T-helper 2 cell (primary cell): ENCODE results near the gene KRTAP21-3.
"Not testable (repeated sequence)": the region's sequence is repeated elsewhere in the genome, so short reads cannot be mapped to it uniquely, and the experiment has no call there.

Experiments used
- DNase-seq, 5 experiments: peaks; one replicate each; pipeline versions ENCODE4 v3.0.0 to v3.0.0-alpha.2; 2012 to 2022
- total RNA-seq, 2 donors: gene quantifications; one replicate each; lab custom pipeline; 2026; lab: John Stamatoyannopoulos, UW

KRTAP21-3 gene, protein sequence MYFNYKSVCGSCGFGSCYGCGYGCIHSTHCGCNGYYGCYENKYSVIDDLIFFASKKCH
- total RNA-seq: 0 reads per million in 2 donors

DNA sequence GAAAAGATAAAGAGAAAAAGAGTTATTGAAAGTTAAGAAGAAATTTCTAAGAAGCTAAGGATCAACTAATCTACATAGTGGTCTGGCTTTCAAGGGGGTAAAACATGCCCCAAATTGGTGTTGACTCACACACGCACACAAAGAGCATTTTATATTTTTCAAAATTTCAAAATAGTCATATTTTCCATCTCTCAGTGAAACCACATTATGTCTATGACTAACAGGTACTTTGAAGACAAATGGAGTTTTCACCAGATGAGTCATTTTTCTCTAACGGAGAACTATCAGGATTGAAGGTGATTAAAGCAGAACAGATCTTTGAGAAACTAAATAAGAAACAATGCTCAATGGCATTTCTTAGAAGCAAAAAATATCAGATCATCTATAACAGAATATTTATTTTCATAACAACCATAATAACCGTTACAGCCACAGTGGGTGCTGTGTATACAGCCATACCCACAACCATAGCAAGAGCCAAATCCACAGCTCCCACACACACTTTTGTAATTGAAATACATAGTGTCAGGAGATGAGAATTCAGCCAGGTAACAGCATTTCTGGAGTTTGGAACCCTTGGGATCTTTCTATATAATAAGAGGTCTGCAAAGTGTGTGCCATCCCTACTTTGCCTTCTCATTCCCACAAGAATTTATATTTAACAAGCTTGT lies at the start of gene KRTAP21-3:
KRTAP21-3 (minus strand) TSS at position 539 of the 671 bp plus-strand sequence; CDS start at position 521, 18 bp downstream.
- DNase-seq: peak in 1 of 5 experiments; percentile 95

DNA sequence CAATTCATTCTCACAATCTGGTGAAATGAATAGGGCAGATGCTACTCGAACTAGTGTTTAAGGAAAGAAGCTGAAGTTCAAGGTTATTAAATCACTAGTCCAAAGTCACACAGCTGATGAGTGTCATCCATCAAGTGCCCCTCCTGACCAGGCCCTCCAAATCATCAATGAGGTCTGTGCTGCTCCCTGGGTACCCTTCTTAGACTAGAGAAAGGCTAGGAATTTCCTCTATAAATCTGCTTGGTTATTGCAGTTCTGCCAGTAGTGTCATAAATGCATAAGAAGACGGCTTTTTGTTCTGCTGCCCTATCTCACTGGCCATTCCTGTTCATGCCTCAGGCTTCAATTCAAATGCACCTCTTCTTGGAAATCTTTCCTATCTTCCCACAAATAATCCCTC lies 42.2 kb upstream of the KRTAP21-3 start:
- DNase-seq: no peak

DNA sequence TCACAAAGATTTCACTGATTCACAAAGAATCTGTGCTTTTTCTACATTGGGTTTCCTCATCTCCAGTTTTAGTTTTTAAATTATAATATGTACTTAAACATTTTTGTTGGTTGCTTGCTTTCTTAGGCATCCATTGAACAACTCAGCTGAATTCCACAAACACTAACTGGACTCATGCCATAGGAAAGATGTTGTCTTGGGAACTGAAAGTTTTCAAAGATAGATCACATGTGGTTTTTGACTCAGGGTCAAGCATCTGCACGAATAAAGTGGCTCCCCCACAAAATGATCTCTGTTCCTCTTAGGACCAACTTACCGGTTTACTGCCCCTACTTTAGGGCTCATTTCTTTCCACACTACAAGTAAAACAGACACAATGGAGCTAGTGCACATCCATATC lies 39.7 kb upstream of the KRTAP21-3 start:
- no peak for DNase-seq

DNA sequence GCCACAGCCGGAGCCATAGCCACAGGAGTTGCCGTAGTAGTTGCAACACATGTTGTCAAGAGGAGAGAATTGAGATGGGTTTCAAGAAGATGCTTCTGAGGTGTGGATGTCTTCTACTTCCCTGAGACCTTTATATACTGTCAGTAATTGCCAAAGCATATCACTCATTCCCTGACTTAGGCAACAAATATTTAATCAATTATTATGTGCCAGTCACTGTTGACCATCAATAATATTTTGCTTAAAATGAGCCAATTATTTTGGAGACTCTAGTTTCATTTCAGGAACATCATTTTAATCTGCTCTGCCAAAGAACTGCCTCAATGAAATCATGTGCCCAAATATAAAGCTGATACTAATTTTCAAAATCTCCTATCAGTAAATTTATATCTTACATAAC lies 36.8 kb upstream of the KRTAP21-3 start, which contains the start of gene KRTAP21-1:
KRTAP21-1 (minus strand) TSS at position 101 of the 400 bp plus-strand sequence; CDS start at position 51, 50 bp downstream.
- not testable (repeated sequence) for DNase-seq

DNA sequence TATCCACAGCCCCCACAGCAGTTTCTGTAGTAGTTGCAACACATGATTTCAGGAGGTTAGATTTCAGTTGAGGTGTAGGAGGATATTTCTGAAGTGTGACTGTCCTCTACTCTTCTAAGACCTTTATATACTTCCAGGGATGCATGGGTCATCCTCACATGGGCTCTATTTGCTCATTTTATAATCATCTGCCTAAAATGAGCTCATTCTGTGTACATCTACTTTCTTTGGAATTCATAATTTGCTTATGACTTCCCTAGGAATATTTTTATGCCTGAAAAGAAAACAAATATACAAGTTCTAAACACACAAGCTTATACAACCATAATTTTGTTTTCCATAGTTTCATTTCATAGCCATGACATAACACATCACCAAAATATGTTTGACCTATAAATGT lies 28.6 kb upstream of the KRTAP21-3 start, which contains the start of gene KRTAP21-2:
KRTAP21-2 (minus strand) TSS at position 101 of the 400 bp plus-strand sequence; CDS start at position 44, 57 bp downstream.
- no peak for DNase-seq

DNA sequence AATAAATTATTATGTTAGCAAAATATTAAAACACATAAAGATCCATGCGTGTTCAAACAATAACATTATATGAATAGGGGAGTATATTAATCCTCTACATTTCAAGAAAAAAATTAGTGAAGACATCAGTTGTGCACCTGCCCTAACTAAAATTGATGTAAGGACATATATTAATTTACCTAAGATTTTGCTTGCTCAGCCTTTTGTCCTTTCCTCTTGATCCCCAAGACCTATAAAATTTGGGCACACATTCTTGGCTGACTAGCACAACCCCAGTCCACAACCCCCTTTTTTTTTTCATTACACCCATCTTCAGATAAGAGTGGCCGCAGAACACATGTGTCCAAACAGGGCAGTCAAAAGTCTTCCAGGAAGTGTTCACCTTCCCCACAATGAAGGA lies 21.9 kb upstream of the KRTAP21-3 start:
- no peak for DNase-seq

DNA sequence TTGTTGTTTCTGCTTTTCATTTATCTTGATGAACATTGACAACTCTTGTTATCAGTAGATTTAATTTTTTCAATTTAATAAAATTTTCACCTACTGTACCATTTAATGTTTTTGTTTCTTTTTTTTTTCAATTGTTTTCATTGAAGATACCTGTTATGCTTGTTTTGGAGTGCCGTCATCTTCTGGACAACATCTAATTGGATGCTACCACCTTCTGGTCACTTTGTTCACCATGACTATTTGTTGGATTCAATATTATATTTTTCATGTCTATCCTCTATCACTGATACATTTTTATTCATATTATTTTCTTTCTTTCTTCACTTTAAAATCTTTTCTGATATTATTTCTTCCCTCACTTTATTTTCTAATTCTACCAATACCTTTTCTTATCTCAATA lies 14.4 kb upstream of the KRTAP21-3 start:
- DNase-seq: no peak

DNA sequence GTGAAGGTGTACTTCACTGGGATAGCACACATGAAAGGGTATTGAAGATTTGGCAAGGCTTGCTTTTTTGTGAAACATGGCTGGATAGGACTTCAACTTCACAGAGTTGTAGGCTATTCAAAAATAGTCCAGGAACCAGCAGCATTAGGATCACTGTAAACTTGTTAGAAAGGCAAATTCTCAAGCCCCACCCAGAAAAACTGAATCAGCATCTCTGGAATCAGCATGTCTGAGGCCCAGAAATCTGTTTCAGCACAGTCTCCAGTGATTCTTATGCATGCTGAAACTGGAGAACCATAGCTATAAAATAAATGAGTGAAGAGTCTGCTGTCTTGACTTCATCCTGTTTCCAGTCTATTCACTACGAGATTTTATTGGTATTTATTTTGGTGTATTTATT lies 8.1 kb upstream of the KRTAP21-3 start:
- DNase-seq: no peak

DNA sequence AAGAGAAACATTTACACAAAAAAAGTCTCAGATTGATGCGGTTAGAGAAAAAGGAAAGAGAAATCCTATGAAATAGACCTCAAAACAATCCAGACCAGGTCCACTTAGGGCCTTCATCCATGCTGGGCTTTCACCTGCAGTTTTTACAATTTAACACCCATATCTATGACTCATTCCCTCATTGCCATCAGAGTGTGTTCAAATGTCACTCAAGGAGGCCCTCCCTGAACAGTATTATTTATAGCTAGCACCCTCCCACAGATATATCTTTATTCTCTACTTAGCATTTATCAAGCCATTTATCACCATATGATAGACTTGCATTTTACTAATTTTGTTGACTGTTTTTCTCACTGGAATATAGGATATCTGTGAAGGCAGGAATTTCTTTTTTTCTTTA lies 824 bp upstream of the KRTAP21-3 start:
- DNase-seq: peak in 1 of 5 experiments; percentile 79

DNA sequence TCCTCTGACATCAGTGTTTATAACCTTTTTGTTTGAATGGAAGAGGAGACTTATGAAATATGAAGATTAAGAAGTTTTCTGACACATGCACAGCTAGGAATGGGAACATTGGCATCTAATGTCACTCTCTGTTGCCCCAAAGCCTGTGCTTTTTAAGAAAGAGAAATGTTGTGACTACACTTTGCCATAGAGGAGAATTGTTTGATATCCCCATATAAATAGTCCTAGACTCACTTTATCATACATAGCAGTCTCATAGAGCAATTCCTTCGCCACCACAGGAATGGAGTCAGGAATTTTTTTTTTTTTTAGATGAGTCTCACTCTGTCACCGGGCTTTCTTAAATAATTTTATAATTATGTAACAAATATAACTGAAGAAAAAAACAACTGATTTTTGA lies 1.5 kb downstream of the KRTAP21-3 start:
- DNase-seq: no peak

DNA sequence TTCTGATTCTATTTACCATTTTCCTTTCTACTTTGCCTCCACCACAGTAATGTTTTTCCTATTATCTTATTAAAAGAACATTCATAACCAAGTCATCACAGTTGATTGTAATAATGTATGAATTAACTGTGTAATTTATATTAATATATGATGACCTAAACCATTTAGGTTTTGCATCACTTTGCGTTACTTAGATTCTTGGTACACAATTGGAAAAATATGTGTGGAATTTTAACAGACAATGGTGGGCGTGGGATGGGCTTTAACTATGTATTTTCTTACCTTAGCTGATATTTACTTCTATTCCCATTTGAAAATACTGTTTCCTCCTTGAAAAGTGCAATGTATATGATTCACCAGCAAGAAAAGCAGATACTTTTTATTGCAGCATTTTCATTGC lies 3.6 kb downstream of the KRTAP21-3 start:
- no peak for DNase-seq

DNA sequence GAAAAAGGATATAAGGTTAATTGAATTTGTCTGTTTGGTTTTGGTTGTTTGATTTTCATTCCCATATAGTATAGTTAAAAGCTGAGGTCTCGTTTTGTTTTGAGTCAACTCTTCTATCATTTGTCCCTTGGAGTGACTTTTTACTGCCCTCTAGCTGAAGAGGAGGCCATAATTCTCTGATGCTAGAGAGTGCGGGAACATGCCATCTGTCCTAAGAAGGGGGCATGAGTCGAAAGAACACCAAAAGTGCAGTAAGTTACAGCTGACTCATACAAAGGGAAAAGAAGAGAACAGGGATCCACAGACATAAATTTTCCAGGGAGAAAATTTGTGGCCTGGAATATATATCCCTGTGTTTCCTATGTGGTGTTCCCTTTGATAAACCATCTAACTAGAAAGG lies 4.1 kb downstream of the KRTAP21-3 start:
- DNase-seq: no peak

DNA sequence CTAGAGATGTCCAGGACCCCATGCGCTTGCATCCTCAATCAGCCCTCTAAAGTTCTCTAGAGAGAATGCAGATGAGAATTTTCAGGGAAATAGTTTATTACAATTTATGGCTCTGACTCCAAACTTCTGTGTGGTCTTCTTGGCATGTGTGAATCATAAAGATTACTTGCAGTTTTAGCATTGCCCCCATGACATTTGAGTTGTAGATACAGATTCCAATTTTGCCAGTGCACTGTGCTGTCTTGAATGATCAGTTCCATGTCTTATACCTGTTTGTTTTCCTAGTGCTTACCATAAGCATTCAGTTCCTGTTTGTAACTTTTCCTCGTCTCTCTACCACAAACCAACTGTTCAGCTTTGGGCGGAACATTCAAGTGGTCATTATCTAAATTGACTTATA lies 4.8 kb downstream of the KRTAP21-3 start:
- no peak for DNase-seq

DNA sequence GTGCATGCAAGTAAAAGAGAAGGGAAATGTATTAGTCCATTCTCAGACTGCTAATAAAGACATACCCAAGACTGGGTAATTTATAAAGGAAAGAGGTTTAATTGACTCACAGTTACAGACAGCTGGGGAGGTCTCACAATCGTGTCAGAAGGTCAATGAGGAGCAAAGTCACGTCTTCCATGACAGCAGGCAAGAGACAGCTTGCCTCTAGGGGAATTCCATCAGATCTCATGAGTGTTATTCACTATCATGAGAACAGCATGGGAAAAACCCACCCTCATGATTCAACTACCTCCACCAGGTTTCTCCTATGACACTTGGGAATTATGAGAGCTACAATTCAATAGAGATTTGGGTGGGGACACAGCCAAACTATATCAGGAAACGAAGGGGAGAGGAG lies 8.1 kb downstream of the KRTAP21-3 start:
- DNase-seq: peak in 1 of 5 experiments; percentile 7

DNA sequence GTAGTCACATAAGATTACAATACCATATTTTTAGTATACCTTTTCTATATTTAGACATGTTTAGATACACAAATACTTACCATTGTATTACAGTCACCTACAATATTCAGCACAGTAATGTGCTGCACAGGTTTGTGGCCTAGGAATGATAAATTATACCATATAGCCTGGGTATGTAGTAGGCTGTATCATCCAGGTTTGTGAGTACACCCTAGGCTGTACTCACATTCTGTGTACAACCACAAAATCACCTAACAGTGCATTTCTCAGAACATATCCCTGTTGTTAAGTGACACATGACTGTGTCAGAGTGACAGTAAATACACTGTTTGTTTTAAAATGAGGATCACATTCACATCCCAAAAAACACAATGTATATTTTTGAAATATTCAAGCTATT lies 11.2 kb downstream of the KRTAP21-3 start:
- no peak for DNase-seq

DNA sequence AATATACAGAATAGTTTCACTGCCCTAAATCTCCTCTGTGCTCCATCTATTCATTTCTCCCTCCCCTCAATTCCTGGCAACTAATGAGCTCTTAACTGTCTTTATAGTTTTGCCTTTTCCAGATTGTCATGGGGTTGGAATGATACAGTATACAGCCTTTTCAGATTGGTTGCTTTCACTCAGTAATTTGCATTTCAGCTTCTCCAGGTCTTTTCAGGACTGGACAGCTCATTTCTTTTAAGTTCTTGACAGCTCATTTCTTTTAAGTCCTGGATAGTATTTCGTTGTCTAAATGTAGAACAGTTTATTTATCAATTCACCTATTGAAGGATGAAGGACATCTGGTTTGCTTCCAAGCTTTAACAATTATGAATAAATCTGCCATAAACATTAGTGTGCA lies 22.6 kb downstream of the KRTAP21-3 start:
- DNase-seq: no peak

DNA sequence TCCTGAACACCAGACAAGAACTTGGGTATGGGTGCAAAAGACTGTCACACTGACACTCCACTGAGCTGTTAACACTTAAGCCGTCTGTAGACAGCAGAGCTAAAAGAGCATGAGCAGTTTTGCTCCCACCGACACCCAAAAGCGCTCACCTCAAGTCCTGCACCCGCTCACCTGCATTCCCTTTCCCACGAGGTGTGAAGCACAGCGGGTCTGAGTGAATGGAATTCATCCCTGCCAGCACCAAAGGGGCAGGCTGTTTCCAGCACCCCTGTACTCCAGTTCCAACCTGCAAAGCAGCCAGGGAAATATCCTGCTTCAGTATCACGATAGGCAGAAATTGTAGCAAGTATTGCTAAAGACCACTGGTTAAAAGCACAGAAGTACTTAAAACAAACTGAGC lies 28.8 kb downstream of the KRTAP21-3 start:
- DNase-seq: no peak

DNA sequence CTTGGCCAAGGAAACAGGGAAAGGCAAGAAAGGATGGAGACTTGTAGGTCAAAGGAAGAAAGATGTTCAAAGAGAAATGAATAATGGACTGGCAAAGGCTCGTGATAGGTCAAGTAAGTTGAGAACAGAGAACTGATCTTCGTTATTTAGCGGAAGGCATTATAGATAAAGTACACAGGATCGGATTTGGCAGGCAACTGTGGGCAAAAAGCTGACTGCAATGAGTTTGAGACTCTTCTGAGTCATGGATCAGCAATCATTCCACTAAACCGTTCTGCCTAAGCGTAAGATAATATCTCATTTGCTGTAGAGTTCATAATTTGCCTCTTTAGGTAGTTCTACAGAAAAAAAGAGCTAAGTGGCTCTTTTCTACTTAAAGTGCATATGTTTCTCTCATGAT lies 34.1 kb downstream of the KRTAP21-3 start:
- DNase-seq: peak in 1 of 5 experiments; percentile 62

DNA sequence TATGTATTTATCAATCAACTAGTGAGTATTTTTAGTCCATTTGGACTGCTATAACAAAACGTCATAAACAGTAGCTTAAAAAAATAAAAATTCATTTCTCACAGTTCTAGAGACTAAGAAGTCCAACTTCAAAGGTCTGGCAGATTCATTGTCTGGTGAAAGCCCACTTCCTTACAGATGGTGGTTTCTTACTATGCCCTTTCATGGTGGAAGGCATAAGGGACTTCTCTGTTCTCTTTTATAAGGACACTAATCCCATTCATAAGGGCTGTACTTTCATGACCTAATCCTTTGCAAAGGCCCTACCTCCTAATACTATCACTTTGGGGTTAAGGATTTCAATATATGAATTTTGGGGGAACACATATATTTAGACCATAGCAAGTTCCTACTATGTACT lies 38.0 kb downstream of the KRTAP21-3 start:
- no peak for DNase-seq

DNA sequence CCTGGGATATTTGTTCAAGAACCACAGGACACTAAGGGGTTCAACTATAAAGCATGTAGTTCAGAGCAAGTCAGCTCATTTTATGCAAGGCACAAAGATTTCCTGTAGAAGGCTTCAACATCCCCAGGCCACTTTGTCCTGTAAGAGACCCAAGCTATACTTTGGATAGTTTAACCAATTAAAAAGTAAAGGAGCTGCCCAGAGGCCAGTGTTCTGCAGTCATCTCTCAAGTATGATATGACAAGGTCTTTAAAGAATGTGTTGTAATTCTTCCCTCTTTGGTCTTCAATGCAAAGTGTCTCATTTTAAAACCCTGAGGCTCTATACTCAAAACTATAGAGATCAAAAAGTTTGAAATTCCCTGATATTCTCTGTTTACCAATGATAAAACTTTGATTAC lies 41.8 kb downstream of the KRTAP21-3 start:
- DNase-seq: no peak

DNA sequence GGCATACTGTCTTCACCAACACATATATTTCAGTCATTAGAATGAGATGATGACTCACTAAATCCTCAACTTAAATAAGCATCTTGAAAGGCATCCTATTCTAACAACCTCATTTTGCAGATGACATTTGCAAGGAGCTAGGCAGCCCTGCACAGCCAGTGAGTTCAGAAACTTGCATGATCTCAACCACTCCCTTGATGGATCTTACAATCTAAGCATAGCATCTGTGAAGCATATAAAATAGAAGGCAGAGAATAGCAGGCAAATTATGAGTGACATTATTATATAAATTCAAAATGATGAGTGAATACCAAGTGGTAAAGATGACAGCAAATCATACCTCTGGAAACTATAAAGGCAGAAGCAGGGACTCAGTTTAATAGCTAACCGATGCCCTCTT lies 44.3 kb downstream of the KRTAP21-3 start:
- DNase-seq: no peak

DNA sequence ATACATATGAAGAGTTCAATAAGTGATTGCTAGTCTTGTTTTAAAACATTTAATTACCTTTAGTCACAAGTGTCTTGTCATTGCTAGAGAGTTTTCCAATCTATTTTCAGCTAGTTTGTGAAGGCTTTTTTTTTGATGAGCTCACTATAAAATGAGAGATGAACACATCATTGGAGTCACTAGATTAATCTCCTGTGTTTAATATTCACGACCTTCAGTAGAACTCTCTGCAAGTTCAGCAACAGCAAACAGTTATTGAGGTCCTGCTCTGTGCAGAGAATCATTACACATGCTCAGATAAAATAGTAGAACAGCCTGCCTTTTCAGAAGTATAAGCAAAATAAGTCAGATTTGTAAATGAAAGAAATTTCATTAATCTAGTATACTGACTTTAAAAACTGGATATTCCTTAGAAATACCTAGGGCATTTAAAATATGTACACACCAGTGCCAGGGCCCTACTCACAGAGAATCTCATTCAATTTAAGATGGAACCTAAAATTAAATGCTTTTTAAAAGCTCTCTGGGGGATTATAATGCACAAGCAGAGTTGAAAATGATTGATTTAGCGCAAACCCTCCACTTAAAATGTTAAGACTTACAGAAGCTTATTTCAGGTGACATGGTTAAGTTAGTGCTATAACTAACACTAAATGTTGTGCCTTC lies 45.5 kb downstream of the KRTAP21-3 start:
- DNase-seq: no peak

DNA sequence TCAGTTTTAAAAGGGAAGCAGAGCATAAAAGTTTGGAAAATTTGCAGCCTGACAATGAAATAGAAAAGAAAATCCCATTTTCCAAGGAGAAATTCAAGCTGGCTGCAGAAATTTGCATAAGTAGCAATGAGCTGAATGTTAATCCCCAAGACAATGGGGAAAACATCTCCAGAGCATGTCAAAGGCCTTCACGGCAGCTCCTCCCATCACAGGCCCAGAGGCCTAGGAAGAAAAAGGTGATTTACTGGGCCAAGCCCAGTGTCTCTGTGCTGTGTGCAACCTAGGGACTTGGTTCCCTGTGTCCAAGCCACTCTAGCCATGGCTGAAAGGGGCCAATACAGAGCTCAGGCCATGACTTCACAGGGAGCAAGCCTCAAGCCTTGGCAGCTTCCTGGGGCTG lies 49.8 kb downstream of the KRTAP21-3 start:
- DNase-seq: no peak
